Activated CD8-positive, alpha-beta memory T cell treated with anti-CD3 and anti-CD28 coated beads for 4 hours (primary cell): ENCODE data around the gene ZNF428.
"Not testable (repeated sequence)": the region's sequence is repeated elsewhere in the genome, so short reads cannot be mapped to it uniquely, and the experiment has no call there.

ENCODE experiments used
- DNase-seq, 2 donors: peaks; one replicate each; pipeline ENCODE4 v3.0.0-alpha.2; 2020; ENCODE audit warnings: low read depth in 2 of 2

Gene ZNF428

GRCh38 chr19:43616954-43617353, 2.5 kb downstream of the ZNF428 start:
- DNase-seq: no peak

GRCh38 chr19:43616306-43616705, 3.1 kb downstream of the ZNF428 start:
- no peak for DNase-seq

GRCh38 chr19:43612374-43612773, 7.1 kb downstream of the ZNF428 start:
- DNase-seq: no peak

GRCh38 chr19:43611788-43612187, 7.6 kb downstream of the ZNF428 start, which contains the start of gene SRRM5:
Gene SRRM5, plus strand, starts transcription at chr19:43612088. Its CDS starts 34 bp downstream, at chr19:43612122.
- no peak for DNase-seq

- no peak for DNase-seq
Observed at GRCh38 chr19:43610493-43610892, 8.9 kb downstream of the ZNF428 start.

GRCh38 chr19:43609872-43610271, 9.6 kb downstream of the ZNF428 start:
- no peak for DNase-seq

- DNase-seq: no peak
Observed at GRCh38 chr19:43607238-43608205, 11.9 kb downstream of the ZNF428 start.

GRCh38 chr19:43606569-43607229, 12.7 kb downstream of the ZNF428 start:
- DNase-seq: no peak

GRCh38 chr19:43605875-43606568, 13.4 kb downstream of the ZNF428 start:
- no peak for DNase-seq

GRCh38 chr19:43600326-43600725, 19.1 kb downstream of the ZNF428 start:
- DNase-seq: not testable (repeated sequence)

- DNase-seq: no peak
Observed at GRCh38 chr19:43599635-43600295, 19.7 kb downstream of the ZNF428 start.

- no peak for DNase-seq
Observed at GRCh38 chr19:43598445-43599240, 20.8 kb downstream of the ZNF428 start.

GRCh38 chr19:43597876-43598275, 21.6 kb downstream of the ZNF428 start:
- no peak for DNase-seq

GRCh38 chr19:43596842-43597461, 22.5 kb downstream of the ZNF428 start:
- DNase-seq: no peak

GRCh38 chr19:43595999-43596841, 23.2 kb downstream of the ZNF428 start, which contains the start of the genes IRGQ and ZNF576:
Gene IRGQ, minus strand, starts transcription at chr19:43596134. Its CDS starts 796 bp downstream, at chr19:43595338.
Gene ZNF576, plus strand, starts transcription at chr19:43596595. Its CDS starts 514 bp downstream, at chr19:43597109.
- DNase-seq: peak; percentile 100

GRCh38 chr19:43595605-43595998, 23.8 kb downstream of the ZNF428 start:
- DNase-seq: no peak

GRCh38 chr19:43594710-43595604, 24.5 kb downstream of the ZNF428 start:
- DNase-seq: peak in 1 of 2 donors; percentile 38

- DNase-seq: no peak
Observed at GRCh38 chr19:43594081-43594697, 25.2 kb downstream of the ZNF428 start.
